GM18517 (cell line): ENCODE results near the gene CDH23.

Experiments used
- ATAC-seq: cut with Tn5 transposase; IDR thresholded peaks from one replicate; pipeline ENCODE4 v1.9.1; 2021; ENCODE audit warnings: mild to moderate bottlenecking, moderate library complexity; ENCODE audit not compliant: unreplicated experiment

Gene CDH23

GRCh38 chr10:71462062-71462935 is 65.6 kb downstream of the CDH23 start:
- no peak for ATAC-seq

DNA sequence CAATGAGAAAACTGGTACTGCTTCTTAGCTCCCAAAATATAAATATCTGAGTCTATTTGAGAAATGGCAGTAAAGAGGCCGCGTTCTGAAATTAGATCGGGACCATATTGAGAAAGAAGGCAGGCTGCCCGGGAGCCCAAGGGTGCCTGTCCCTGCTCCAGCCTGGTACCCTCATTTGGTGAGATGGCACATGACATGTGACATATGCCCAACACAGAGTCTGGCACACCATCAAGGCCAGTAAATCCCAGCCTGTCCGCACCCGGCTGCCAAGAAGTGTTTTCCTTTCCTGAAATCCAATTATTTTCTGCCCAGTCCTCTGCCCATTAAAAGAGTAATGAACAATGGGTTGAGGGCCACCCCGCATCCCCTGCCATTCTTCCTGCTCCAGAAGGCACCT is 66.4 kb downstream of the CDH23 start:
- ATAC-seq: no peak

DNA sequence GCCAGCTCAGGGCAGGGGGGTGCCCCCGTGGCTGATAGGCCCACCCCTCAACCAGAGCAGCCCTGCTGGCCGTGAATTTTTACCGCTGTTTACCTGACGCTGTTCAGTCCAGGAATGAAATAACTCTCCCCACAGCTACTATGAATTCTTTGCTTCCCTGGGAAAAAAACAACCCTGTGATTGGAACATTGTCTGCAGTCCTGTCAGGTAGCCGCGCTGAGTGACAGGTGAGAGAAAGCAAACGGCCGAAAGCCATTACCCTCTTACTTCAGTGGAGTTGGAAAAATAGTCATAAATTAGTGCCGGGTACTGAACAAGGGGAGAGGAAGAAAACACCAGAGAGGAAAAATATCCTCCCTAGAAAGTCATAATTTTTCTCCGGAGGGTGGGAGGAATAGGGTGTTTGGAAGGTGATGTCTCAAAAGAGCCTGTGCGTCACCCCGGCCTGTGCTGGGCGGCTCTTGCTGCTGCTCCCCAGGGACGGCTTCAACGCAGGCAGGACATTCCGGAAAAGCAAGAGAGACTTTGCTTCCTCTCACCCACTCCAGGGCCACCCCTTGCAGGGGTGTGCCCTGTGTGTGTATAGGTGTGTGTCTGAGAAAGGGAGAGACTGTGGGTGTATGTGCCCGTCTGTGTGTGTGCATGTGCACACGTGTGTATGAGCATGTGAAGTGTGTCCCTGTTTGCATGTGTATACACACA is 69.0 kb downstream of the CDH23 start:
- ATAC-seq: no peak

DNA sequence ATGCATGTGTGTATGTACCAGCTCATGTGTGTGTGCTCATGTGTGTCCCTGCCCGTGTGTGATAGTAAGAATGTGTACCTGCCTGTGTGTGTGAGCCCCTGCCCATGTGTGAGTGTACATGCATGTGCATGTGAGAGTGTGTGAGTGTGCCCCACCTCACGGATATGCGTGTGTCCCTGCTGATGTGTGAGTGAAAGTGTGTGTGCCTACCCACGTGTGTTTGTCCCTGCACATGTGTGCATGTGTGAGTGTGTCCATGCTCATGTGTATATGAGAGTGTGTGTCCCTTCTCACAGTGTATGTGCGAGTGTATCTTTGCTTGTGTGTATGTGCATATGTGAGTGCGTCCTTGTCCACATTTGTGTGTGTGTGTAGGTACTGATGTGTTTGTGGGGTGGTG is 69.6 kb downstream of the CDH23 start:
- no peak for ATAC-seq

DNA sequence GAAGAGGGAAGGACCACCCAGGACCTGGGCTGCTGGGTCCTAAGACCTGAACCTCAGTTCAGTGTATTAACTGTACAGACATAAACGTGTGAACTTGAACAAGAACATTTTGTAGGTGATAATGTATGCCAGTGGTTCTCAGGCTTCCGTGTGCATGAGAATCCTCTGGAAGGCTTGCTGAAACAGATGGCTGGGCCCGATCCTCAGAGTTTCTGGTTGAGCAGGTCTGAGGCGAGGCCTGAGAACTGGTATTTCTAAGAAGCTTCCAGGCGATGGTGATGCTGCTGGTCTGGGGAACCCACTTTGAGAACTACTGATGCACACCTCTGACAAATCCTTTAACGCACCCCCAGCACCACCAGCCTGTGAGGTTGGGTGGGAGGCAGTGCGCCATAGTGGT is 70.4 kb downstream of the CDH23 start:
- no peak for ATAC-seq

DNA sequence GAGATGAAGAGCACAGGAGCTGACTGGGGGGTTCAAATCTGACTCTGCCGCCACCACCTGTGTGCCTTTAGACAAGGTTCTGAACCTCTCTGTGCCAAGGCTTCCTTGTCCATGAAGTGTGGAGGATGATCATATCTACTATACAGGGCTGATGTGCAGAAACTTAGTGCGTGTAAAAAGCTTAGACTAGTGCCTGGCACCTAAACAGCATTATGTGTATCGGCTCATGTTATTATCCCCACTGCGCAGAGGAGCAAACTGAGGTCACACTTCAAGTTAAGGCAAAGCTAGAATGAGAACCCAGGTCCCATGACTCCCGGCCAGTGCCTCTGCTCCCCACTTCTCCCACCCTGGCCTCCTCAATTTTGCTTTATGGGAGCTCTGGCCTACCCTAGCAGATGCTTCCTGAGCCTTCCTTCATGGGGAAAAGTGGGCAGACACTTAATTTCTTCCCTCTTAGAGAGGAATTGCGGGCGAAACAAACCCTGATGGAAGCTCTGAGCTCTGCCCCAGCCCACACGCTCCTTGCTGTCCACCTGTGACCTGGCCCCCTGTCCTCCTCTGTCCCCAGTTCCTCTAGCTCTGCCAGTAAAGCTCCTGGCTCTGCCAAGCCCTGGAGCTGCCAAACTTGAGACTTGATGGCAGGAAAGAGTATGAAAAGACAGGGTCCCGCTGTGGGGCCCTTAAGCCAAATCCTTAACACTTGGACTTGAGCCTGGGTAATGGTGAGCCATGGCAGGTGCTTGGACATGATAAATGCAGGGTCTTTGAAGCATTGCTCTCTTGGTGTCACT is 71.0 kb downstream of the CDH23 start:
- no peak for ATAC-seq

DNA sequence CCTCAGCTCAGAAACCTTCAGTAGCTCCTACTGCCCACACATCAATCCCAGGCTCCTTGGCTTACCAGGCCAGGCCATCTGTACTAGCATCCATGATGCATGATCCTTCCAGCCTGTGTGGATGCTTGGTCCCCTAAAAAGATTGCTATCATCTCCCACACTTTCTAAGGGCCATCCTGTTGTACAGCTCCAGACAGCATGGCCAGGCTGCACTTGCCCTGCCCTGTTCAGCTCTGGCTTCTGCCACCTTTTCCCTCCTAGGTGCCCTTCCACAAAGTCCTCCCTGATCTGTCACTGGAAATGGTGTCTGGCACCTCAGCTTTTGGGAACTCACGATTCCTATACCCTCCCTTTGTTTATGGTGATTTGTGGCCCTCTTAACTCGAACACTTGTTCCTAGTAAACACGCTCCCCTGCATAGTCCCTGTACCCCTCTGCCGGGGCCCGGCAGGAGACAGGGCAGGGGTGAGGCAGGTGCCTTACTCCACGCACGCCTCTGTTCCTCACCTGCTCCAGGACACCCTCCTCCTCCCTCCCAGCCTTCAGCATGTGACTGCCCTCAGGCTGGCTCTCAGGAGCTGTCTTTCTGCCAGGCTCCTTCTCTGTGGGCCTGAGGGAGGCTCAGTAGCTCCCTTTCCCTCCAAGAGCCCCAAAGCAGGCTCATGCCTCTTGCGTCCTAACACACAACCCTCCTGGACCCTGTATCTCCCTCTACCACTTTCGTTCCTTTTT is 71.8 kb downstream of the CDH23 start:
- ATAC-seq: no peak

DNA sequence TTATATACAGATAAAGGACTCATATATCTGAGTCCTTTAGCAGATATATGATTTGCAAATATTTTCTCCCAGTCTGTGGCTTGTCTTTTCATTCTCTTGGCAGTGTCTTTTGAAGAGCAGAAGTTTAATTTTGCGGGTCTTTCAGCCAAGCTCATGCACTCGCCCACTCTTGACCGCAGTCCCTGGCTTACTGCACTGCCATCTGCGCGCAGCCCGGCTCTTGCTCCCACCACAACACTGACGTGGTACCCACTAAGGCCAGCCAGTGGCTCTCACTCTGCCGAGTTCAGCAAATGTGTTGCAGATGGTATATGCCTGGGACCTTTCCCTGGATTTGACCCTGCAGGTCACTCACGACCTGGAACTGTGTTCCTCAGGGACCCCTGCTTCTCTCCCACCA is 74.3 kb downstream of the CDH23 start:
- ATAC-seq: no peak

DNA sequence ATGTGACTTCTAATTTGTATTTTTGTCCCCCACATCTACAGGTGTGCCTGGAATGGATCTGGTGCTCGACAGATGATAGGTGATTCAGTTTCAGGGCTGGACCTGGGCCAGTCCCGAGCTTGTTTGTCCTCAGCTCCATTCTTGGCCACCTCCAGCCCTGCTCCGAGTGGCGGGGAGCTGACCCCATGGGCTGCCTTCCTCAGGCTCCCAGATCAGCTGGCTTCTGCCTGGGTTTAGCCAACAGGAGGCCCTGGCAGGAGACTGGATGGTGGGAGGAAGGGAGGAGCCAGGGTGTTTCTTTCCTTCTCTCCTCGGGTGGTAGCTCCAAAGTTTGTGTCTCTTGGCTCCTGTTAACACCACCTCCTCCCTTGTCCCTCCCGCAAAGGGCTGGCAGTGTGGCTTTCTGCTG is 75.2 kb downstream of the CDH23 start:
- ATAC-seq: no peak

DNA sequence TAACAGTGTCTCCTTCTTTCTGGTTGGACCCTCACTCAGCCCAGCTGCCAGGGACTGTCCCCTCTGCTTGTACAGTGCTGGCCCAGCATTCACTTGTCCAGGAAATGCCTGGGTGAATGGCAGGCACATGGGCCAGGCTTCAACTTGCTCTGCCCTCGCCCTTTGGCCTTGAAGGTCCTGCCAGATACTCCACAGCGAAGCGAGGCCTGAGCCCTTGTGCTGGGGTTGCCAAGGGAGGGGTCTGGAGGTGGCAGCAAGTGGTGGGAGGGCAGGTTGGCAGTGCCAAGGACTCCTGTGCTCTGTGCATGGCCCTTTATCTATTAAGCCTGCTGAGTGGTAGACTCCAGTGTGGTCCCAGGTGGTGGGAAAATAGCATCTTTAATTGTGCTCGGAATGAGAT is 75.7 kb downstream of the CDH23 start:
- no peak for ATAC-seq

GRCh38 chr10:71472912-71473311 is 76.2 kb downstream of the CDH23 start:
- ATAC-seq: no peak

DNA sequence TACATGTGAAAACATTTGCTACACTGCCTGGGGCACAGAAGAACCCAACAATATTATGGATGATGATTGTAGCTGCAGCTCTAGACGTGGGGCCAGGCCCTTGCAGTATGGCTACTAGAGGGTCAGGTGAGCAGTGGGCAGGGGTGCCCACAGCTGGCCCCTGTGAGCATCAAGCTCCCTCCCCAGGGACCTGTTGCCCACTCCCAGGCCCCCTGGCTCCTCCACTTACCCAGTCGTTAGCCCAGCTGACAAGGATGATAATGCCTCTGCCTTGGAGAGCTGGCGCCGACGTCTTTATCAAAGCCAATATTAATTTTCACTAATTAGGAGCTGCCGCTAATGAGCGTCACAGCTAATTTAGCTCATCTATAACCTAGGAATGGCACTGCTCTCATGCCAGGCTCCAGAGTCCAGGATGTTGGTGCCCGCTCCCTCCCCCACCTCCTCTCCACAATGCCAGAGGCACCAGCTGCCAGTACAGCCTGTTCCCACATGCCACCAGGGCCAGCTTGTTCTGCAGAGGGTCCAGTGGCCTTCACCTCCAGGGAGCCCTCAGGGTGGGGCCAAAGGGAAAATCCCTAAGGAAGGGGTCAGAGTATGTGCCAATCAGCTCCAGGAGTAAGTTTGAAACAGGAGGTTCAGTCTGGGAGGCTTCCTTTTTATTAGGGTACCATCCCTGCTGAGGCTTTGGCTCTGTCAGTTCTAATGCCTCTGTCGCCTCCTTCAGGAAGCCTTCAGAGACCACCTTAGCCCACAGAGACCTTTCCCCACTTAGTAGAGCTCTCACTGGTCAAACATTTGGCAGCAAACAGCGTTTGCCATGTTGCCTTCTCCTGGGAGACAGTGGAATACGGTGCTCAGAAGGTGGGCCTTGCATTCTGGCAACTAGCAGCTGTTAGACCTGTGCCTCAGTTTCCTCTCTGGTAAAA is 77.2 kb downstream of the CDH23 start:
- no peak for ATAC-seq

- ATAC-seq: no peak
Measured at GRCh38 chr10:71474702-71475242, 78.1 kb downstream of the CDH23 start.

GRCh38 chr10:71475243-71475871 is 78.6 kb downstream of the CDH23 start:
- ATAC-seq: no peak

- ATAC-seq: no peak
Measured at GRCh38 chr10:71476228-71477011, 79.7 kb downstream of the CDH23 start.

- no peak for ATAC-seq
Measured at GRCh38 chr10:71478173-71478572, 81.5 kb downstream of the CDH23 start.

DNA sequence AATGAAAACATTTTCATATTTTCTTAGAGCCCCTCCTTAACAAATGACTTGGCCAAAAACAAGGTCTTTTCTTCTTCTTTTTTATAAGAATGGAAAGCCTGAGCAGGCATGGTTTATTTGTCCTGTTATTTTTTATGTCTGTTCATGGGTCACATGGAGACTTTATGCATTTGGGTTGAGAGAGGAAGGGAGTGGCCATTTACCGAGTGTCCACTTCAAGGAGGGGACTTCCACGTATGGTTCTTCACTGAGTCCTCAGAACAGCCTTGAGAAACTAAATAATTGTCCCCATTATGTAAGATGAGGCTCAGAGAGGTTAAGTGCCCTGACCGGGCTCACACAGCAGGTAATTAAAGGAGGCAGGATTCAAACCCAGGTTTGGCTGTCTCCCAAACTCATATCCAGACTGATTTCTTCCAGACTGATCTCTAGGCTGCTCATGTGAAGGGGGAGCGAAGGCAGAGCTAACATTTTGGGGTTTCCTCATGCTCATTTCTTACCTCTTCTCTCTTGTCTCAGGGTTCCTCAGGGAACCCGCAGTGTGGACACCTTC is 82.2 kb downstream of the CDH23 start:
- no peak for ATAC-seq

- ATAC-seq: no peak
Measured at GRCh38 chr10:71479831-71480230, 83.1 kb downstream of the CDH23 start.
